ENCODE results near the gene ABCC4. TPM values are rescaled to one million over a fixed set of nuclear protein-coding genes. Genes with fewer than 3 reads are reported as not detected.

Gene ABCC4
- total RNA-seq, 2 donors from 2014 or later = 2.8 to 12.2 TPM

- no peaks in the 10 kb centered on the region for H3K9me3 ChIP-seq
- no peak overlapping the region for H3K27ac ChIP-seq
- H3K27me3 ChIP-seq (replicated peaks; ENCODE audit: insufficient read depth) = no peaks in the 10 kb centered on the region
- no peak for TF ChIP-seq CTCF (IDR thresholded peaks at IDR 0.05)
- H3K36me3 ChIP-seq = no peaks in the 10 kb centered on the region
- H3K4me3 ChIP-seq = no peak overlapping the region
- no peaks in the 10 kb centered on the region for H3K4me1 ChIP-seq (ENCODE audit: control insufficient read depth in 1 of 2, low read depth in 2 of 2)
- no peak for ATAC-seq (ENCODE audit: insufficient number of reproducible peaks, low FRiP score, low read depth)
- no peak for DNase-seq (ENCODE audit: low spot score)
These were observed 46.0 kb downstream of the ABCC4 start for GRCh38 chr13:95255072-95255732.

- no peaks in the 10 kb centered on the region for H3K4me1 ChIP-seq (ENCODE audit: control insufficient read depth in 1 of 2, low read depth in 2 of 2)
- no peak overlapping the region for H3K27ac ChIP-seq
- no peak for TF ChIP-seq CTCF (IDR thresholded peaks at IDR 0.05)
- DNase-seq (ENCODE audit: low spot score) = no peak
- H3K4me3 ChIP-seq = no peak overlapping the region
- no peaks in the 10 kb centered on the region for H3K27me3 ChIP-seq (replicated peaks; ENCODE audit: insufficient read depth)
- ATAC-seq (ENCODE audit: insufficient number of reproducible peaks, low FRiP score, low read depth) = no peak
- H3K9me3 ChIP-seq = no peaks in the 10 kb centered on the region
- H3K36me3 ChIP-seq = no peaks in the 10 kb centered on the region
These were observed 46.9 kb downstream of the ABCC4 start for GRCh38 chr13:95254339-95254738.

DNA sequence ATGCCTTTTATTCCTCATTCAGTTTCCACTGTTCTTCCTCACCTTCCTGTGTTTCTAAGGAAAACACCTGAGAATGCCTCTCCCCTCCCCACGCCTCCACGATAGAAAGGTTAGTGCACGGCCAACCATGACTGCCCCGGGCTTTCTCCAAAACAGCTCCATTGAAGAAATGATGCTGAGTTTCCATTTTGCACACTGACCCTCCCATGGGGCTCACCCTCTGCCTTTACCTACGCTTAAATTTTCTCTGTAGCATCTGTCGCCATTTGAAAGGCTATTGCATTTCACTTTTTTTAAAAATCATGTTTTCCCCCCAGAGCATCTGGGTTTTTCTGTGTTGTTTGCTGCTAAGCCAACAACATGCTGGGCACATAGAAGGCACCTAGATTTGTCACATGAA is 48.2 kb downstream of the ABCC4 start:
- DNase-seq (ENCODE audit: low spot score) (no peak), ATAC-seq (ENCODE audit: insufficient number of reproducible peaks, low FRiP score, low read depth) (no peak)
- TF ChIP-seq CTCF (IDR thresholded peaks at IDR 0.05) = no peak
- no peaks in the 10 kb centered on the region for H3K4me1 ChIP-seq (ENCODE audit: control insufficient read depth in 1 of 2, low read depth in 2 of 2)
- H3K27me3 ChIP-seq (replicated peaks; ENCODE audit: insufficient read depth) = no peaks in the 10 kb centered on the region
- no peaks in the 10 kb centered on the region for H3K36me3 ChIP-seq
- no peak overlapping the region for H3K4me3 ChIP-seq
- H3K9me3 ChIP-seq = no peaks in the 10 kb centered on the region
- no peak overlapping the region for H3K27ac ChIP-seq

- Histone ChIP-seq H3K9me3 (no peaks in the 10 kb centered on the region), H3K4me3 (no peak overlapping the region), H3K27me3 (replicated peaks; ENCODE audit: insufficient read depth) (no peaks in the 10 kb centered on the region), H3K4me1 (ENCODE audit: control insufficient read depth in 1 of 2, low read depth in 2 of 2) (no peaks in the 10 kb centered on the region), H3K36me3 (no peaks in the 10 kb centered on the region), H3K27ac (no peak overlapping the region)
- ATAC-seq (ENCODE audit: insufficient number of reproducible peaks, low FRiP score, low read depth) = no peak
- DNase-seq (ENCODE audit: low spot score) = no peak
- no peak for TF ChIP-seq CTCF (IDR thresholded peaks at IDR 0.05)
These were observed 49.6 kb downstream of the ABCC4 start for GRCh38 chr13:95251641-95252040.

DNA sequence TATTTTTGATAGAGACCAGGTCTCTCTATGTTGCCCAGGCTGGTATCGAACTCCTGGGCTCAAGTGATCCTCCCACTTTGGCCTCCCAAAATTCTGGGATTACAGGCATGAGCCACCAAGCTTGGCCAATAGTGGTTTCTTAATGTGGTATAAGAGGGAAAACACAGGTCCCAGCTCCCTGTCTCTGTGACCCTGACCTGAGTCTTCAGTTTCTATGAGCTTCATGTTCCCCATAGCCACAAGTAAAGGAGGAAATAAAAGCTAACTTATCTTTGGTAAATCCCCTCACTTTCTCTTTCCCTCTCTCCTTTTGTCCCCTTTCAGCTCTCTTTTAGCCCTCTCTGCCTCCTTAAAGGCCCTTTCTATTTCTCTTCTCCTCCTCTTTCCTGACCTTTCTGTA is 50.3 kb downstream of the ABCC4 start:
- no peak for TF ChIP-seq CTCF (IDR thresholded peaks at IDR 0.05)
- no peak for DNase-seq (ENCODE audit: low spot score)
- Histone ChIP-seq H3K4me1 (ENCODE audit: control insufficient read depth in 1 of 2, low read depth in 2 of 2) (no peaks in the 10 kb centered on the region), H3K9me3 (no peaks in the 10 kb centered on the region), H3K27ac (no peak overlapping the region), H3K27me3 (replicated peaks; ENCODE audit: insufficient read depth) (no peaks in the 10 kb centered on the region), H3K36me3 (no peaks in the 10 kb centered on the region), H3K4me3 (no peak overlapping the region)
- no peak for ATAC-seq (ENCODE audit: insufficient number of reproducible peaks, low FRiP score, low read depth)

All from thoracic aorta (tissue), 2 donors.